ENCODE data around the gene C6orf132.

DNA sequence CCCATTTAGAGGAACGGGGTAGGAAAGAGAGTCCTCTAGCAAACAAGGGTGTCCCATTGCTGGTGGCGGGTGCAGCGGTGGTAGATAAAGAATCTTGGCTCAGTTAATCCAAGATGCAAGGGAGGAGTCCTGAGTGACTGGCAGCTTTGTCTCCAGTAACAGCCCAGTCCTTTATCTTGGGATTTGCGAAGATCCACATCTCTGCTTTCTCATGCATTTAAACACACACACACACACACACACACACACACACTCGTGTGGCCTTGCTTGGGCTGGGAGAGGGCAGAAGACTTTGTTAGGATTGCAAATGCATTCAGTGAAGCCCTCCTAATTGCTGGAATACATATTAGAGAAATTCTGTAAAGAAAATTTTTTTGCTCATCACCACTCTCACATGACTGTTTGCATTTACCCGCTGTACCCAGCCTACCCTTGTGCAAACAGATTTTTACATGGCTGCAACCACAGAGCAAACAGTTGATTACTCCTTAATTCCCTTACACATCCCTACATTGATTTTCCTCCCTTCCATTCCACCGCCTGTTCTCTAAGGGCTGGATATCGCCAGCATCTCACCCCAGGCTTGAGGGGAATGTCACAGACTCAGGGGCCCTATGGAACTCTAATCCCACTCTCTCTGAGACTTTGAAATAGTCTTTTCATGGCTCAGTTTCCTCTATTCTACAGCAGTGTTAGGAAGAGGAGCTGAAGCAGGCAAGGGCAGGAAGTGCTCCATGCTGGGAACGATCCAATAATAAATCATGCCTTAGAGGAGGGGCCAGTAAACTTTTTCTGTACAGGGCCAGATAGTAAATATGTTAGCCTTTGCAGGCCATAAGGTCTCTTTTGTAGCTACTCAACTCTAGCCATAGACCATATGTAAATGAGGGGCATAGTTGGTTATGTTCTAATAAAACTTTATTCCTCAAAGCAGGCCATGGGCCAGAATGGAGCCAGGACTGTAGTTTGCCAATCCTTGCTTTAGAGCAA is 3.5 kb downstream of the C6orf132 start:
- TF ChIP-seq CTCF (IDR thresholded peaks at IDR 0.05; ENCODE audit: low read length) (no peak), EZH2 (optimal IDR thresholded peaks at IDR 0.05; ENCODE audit: low read depth, low read length) (no peak), EZH2phosphoT487 (IDR thresholded peaks at IDR 0.05; ENCODE audit: low read length) (no peak)

All from MM.1S (cell line).